ENCODE measurements around the gene TSPO2. TPM values are rescaled to one million over a fixed set of nuclear protein-coding genes. Genes with fewer than 3 reads are reported as not detected.

TSPO2 gene
- total RNA-seq, 2 experiments from 2014 or later, result not detected

DNA sequence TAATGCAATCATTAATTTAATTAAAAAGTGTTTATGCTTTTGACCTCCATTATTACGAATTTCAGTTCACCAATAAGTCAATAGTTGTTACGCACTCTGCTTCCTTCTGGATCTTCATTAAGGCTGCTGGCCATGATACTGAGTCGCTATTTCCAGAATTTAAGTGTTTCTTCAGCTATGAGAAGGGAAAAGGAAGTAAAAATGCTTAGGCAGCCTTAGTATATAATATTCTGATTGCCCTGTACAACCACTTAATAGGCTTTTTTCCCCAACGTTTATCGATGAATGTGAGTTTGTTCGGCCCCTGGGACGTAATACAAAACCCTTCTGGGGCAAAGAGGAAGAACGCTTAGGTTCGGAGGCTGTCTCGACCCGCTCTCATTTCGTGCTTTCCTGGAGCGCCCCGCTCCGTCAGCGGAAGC is 29.2 kb downstream of the TSPO2 start:
- H3K4me1 ChIP-seq (ENCODE audit: insufficient read depth, low read length, poor library complexity, severe bottlenecking), result peaks cover 35% of the 10 kb centered on the region
- no peaks in the 10 kb centered on the region for H3K9me2 ChIP-seq (ENCODE audit: insufficient read depth, low read length)
- peaks cover 25% of the 10 kb centered on the region; the same call in 1 of the 2 replicates for H4K20me1 ChIP-seq (ENCODE audit: insufficient read depth, low read length)
- peak overlapping the region; percentile 97 for H3K4me3 ChIP-seq (ENCODE audit: low read depth, low read length, poor library complexity, severe bottlenecking)
- peak overlapping the region; percentile 92 for H3K27ac ChIP-seq (ENCODE audit: low read depth, low read length, poor library complexity, severe bottlenecking)
- H3K4me2 ChIP-seq (ENCODE audit: low read length), result peak overlapping the region; percentile 77
- TF ChIP-seq EZH2phosphoT487 (IDR thresholded peaks at IDR 0.05; ENCODE audit: borderline replicate concordance, low read depth, low read length) (no peak), CTCF (conservative IDR thresholded peaks at IDR 0.05; ENCODE audit: low read length) (peak; percentile 23; the same call in 1 of the 2 replicates)
- peaks cover 50% of the 10 kb centered on the region for H3K79me2 ChIP-seq (ENCODE audit: insufficient read depth, low read depth, low read length)
- H2AFZ ChIP-seq (ENCODE audit: low read length), result peak overlapping the region; percentile 75
- peaks cover 59% of the 10 kb centered on the region for H3K36me3 ChIP-seq (ENCODE audit: insufficient read depth, low read length)
- CTCF ChIA-PET (ENCODE audit: unreplicated experiment), result interaction anchor here (0.6 to 1.4 kb wide), 2 partner anchors 16 to 42 kb away, joined by 3 to 4 read pairs; no protein-coding TSS in a partner anchor
- H3K9me3 ChIP-seq (ENCODE audit: low read length), result no peaks in the 10 kb centered on the region
- POLR2A ChIA-PET, result interaction anchor here (0.8 to 2.6 kb wide), 5 partner anchors 9 to 129 kb away, joined by 3 to 13 read pairs (median 3); partner anchors contain the start of genes APOBEC2 and TREML2
- TSS peak; percentile 60 for BruUV-seq (replicated peaks)
- intact Hi-C loops (cut with micrococcal nuclease; ENCODE audit: unreplicated experiment), result loop anchor here (5.0 kb wide), 3 partner anchors 246 to 661 kb away; partner anchors contain the start of gene FOXP4
- peak; percentile 79 for DNase-seq (ENCODE audit: low spot score)

GRCh38 chr6:41071923-41072835 is 29.9 kb downstream of the TSPO2 start, which contains the start of gene OARD1:
Gene OARD1 (minus strand): TSS chr6:41072356. CDS start chr6:41071634, 722 bp downstream.
- Histone ChIP-seq H2AFZ (ENCODE audit: low read length) (peak within 1 kb of the TSS; percentile 75), H4K20me1 (ENCODE audit: insufficient read depth, low read length) (peaks cover 24% of the 10 kb centered on the region; the same call in 1 of the 2 replicates), H3K4me1 (ENCODE audit: insufficient read depth, low read length, poor library complexity, severe bottlenecking) (peaks cover 40% of the 10 kb centered on the region), H3K36me3 (ENCODE audit: insufficient read depth, low read length) (peaks cover 63% of the 10 kb centered on the region), H3K79me2 (ENCODE audit: insufficient read depth, low read depth, low read length) (peaks cover 57% of the 10 kb centered on the region), H3K9me2 (ENCODE audit: insufficient read depth, low read length) (no peaks in the 10 kb centered on the region), H3K4me3 (ENCODE audit: low read depth, low read length, poor library complexity, severe bottlenecking) (peak within 1 kb of the TSS; percentile 97), H3K4me2 (ENCODE audit: low read length) (peak within 1 kb of the TSS; percentile 97), H3K9me3 (ENCODE audit: low read length) (no peaks in the 10 kb centered on the region), H3K27ac (ENCODE audit: low read depth, low read length, poor library complexity, severe bottlenecking) (peak within 1 kb of the TSS; percentile 92)
- DNase-seq (ENCODE audit: low spot score), result peak; percentile 99
- BruUV-seq (replicated peaks), result no TSS peak
- ChIA-PET CTCF (ENCODE audit: unreplicated experiment) (interaction anchor here (1.4 kb wide), 1 partner anchor 17 kb away, joined by 4 read pairs; no protein-coding TSS in a partner anchor), POLR2A (interaction anchor here (0.6 to 2.6 kb wide), 6 partner anchors 10 to 205 kb away, joined by 3 to 13 read pairs (median 4); partner anchors contain the start of genes APOBEC2 and TREML2)
- intact Hi-C loops (cut with micrococcal nuclease; ENCODE audit: unreplicated experiment), result loop anchor here (2.0 to 5.0 kb wide), 5 partner anchors 111 to 660 kb away; partner anchors contain the start of genes FOXP4 and TREML2
- 0 out of 2 replicates have a peak, but pooled peaks have one; percentile 1 for TF ChIP-seq CTCF (conservative IDR thresholded peaks at IDR 0.05; ENCODE audit: low read length)
- TF ChIP-seq EZH2phosphoT487 (IDR thresholded peaks at IDR 0.05; ENCODE audit: borderline replicate concordance, low read depth, low read length), result no peak
